K562 (cell line): ENCODE results near the gene CIAPIN1. TPM values are rescaled to one million over a fixed set of nuclear protein-coding genes. Genes with fewer than 3 reads are reported as not detected.

Experiments used
- ATAC-seq: fragments of 200-7000 bp; cut with Tn5 transposase; 3 replicates; pipeline ENCODE4 v1.9.1; 2020; ENCODE audit warnings: moderate library complexity
- BruUV-seq: library from RNA; stranded (reverse); fragments of 400-500 nt; replicated peaks from 2 replicates; lab custom pipeline; 2021; lab: Mats Ljungman, UMichigan
- CTCF ChIA-PET: fragments of 300-600 bp; formaldehyde crosslinking; extraction: SDS; loops from one replicate; lab custom pipeline; 2021; ENCODE audit warnings: low intra/inter-chr PET ratio; lab: Yijun Ruan, JAX
- POLR2A ChIA-PET: fragments of 300-600, 350-650 bp; sonication (Branson Sonifier 250); formaldehyde crosslinking; extraction: SDS; loops from one replicate; lab custom pipeline; 2021; ENCODE audit warnings: antibody characterized with exemption, inconsistent platforms; lab: Yijun Ruan, JAX
- DNase-seq, 4 experiments: peaks; one replicate each; pipeline versions ENCODE4 v3.0.0 to v3.0.0-alpha.2; 2011 to 2018; ENCODE audit warnings: low spot score in 3 of 4, mixed read lengths in 3 of 4; ENCODE audit errors: extremely low read depth in 1 of 4
- FAIRE-seq: peaks from 2 replicates; lab custom pipeline; 2011; peaks lifted over from hg19 to GRCh38; lab: Jason Lieb, UNC
- H2AFZ ChIP-seq: 2 replicates; pipeline ENCODE4 v1.6.0; 2011; ENCODE audit warnings: low read depth, low read length, control low read depth, inconsistent platforms
- H3K27ac ChIP-seq: fragments of 200-600 bp; 3 replicates; pipeline ENCODE4 v1.8.0; 2011; ENCODE audit warnings: low read depth, mild to moderate bottlenecking, control low read depth, inconsistent platforms, low read length, moderate library complexity, mixed read lengths; ENCODE audit errors: extremely low read depth
- H3K27me3 ChIP-seq, 2 experiments: fragments of 300-600 bp in 1 of 2; 2 replicates in 1 of 2; 3 replicates in 1 of 2; pipeline versions ENCODE4 v1.6.0 to v1.8.0; 2011; ENCODE audit warnings: inconsistent platforms in 2 of 2, low read length in 2 of 2, mild to moderate bottlenecking in 1 of 2, mixed read lengths in 1 of 2, moderate library complexity in 1 of 2; ENCODE audit not compliant: control insufficient read depth in 2 of 2, insufficient read depth in 2 of 2
- H3K36me3 ChIP-seq: fragments of 300-600 bp; 3 replicates; pipeline ENCODE4 v1.8.0; 2011; ENCODE audit warnings: mild to moderate bottlenecking, low read length, inconsistent platforms; ENCODE audit not compliant: control insufficient read depth, insufficient read depth
- H3K4me1 ChIP-seq, 2 experiments: fragments of 200-600 bp in 1 of 2; replicated peaks in 1 of 2; 2 replicates in 1 of 2; 3 replicates in 1 of 2; pipeline versions ENCODE4 v1.5.1 to v1.8.0; 2011; ENCODE audit warnings: inconsistent platforms in 2 of 2, low read length in 2 of 2, mild to moderate bottlenecking in 1 of 2, mixed read lengths in 1 of 2, moderate library complexity in 1 of 2; ENCODE audit not compliant: control insufficient read depth in 2 of 2, insufficient read depth in 2 of 2
- H3K4me2 ChIP-seq: 2 replicates; pipeline ENCODE4 v1.6.1; 2011; ENCODE audit warnings: low read length, control low read depth, inconsistent platforms, mixed read lengths; ENCODE audit not compliant: insufficient read depth
- H3K4me3 ChIP-seq: fragments of 200-600 bp; sonication (generic), shearing (Covaris generic); 2 replicates; pipeline ENCODE4 v1.5.1; 2016; ENCODE audit warnings: control low read depth, inconsistent platforms
- H3K79me2 ChIP-seq: fragments of 200-600 bp; 3 replicates; pipeline ENCODE4 v1.8.0; 2011; ENCODE audit warnings: low read length, inconsistent platforms; ENCODE audit not compliant: control insufficient read depth, insufficient read depth
- H3K9ac ChIP-seq, 2 experiments: 2 replicates each; pipeline versions ENCODE4 v1.6.0 to v1.6.1; 2011; ENCODE audit warnings: low read depth in 2 of 2, low read length in 2 of 2, control low read depth in 1 of 2, inconsistent platforms in 1 of 2, mild to moderate bottlenecking in 1 of 2, mixed read lengths in 1 of 2; ENCODE audit not compliant: insufficient read depth in 1 of 2
- H3K9me1 ChIP-seq: one replicate; pipeline ENCODE4 v1.6.0; 2011; ENCODE audit warnings: inconsistent platforms, mild to moderate bottlenecking, low read length, moderate library complexity; ENCODE audit not compliant: control insufficient read depth, insufficient read depth
- H3K9me3 ChIP-seq: replicated peaks from 2 replicates; pipeline ENCODE4 v1.5.1; 2011; ENCODE audit warnings: low read depth, low read length, inconsistent platforms; ENCODE audit not compliant: control insufficient read depth, insufficient read depth
- H4K20me1 ChIP-seq: replicated peaks from 2 replicates; pipeline ENCODE4 v1.6.1; 2011; ENCODE audit warnings: low read length, inconsistent platforms, mixed read lengths; ENCODE audit not compliant: control insufficient read depth, insufficient read depth
- ARHGAP35 ChIP-seq: fragments of 450-650 bp; IDR thresholded peaks from 2 replicates; pipeline ENCODE4 v1.6.1; 2018; ENCODE audit not compliant: partially characterized antibody
- CTBP1 ChIP-seq: fragments of 450-650 bp; IDR thresholded peaks from 2 replicates; pipeline ENCODE4 v1.6.1; 2016; ENCODE audit warnings: borderline replicate concordance
- DMBX1 ChIP-seq: fragments of 250-450 bp; sonication (Bioruptor Pico); IDR thresholded peaks from 2 replicates; pipeline ENCODE4 v1.8.0; 2022; ENCODE audit warnings: inconsistent platforms, mild to moderate bottlenecking, moderate library complexity, borderline replicate concordance
- EHMT2 ChIP-seq: fragments of 450-650 bp; IDR thresholded peaks from 2 replicates; pipeline ENCODE4 v1.6.1; 2018; ENCODE audit warnings: antibody characterized with exemption
- ETV5 ChIP-seq: sonication (generic); formaldehyde crosslinking; IDR thresholded peaks from 2 replicates; pipeline ENCODE4 v1.4.0; 2020; ENCODE audit warnings: low read depth, mild to moderate bottlenecking, missing genetic modification reagents
- HMG20A ChIP-seq: fragments of 450-650 bp; formaldehyde crosslinking; conservative IDR thresholded peaks from 2 replicates; pipeline ENCODE4 v1.4.0; 2020; ENCODE audit warnings: mild to moderate bottlenecking, mixed read lengths
- HSF4 ChIP-seq: fragments of 250-450 bp; sonication (Bioruptor Pico); IDR thresholded peaks from 2 replicates; pipeline ENCODE4 v2.1.2; 2022; ENCODE audit warnings: mild to moderate bottlenecking, moderate library complexity, borderline replicate concordance
- MBD2 ChIP-seq: sonication (generic); IDR thresholded peaks from 2 replicates; pipeline ENCODE4 v1.6.1; 2016; ENCODE audit warnings: low read depth, borderline replicate concordance
- MEIS2 ChIP-seq: fragments of 450-650 bp; IDR thresholded peaks from 2 replicates; pipeline ENCODE4 v1.6.1; 2014; ENCODE audit warnings: mild to moderate bottlenecking; ENCODE audit not compliant: partially characterized antibody
- NFXL1 ChIP-seq: fragments of 450-650 bp; formaldehyde crosslinking; IDR thresholded peaks from 2 replicates; pipeline ENCODE4 v1.4.0; 2021; ENCODE audit warnings: mild to moderate bottlenecking
- POLR2AphosphoS5 ChIP-seq: IDR thresholded peaks from 2 replicates; pipeline ENCODE4 v1.6.1; 2011; ENCODE audit warnings: mild to moderate bottlenecking, low read depth, low read length, moderate library complexity; ENCODE audit not compliant: control insufficient read depth, insufficient read depth
- SLC30A9 ChIP-seq: fragments of 250-450 bp; sonication (Bioruptor Pico); IDR thresholded peaks from 2 replicates; pipeline ENCODE4 v1.8.0; 2022; ENCODE audit warnings: mild to moderate bottlenecking, moderate library complexity
- TCFL5 ChIP-seq: fragments of 250-450 bp; sonication (Bioruptor Pico); conservative IDR thresholded peaks from 2 replicates; pipeline ENCODE4 v1.6.1; 2021; ENCODE audit warnings: mild to moderate bottlenecking, moderate library complexity, matching md5 sums
- ZNF263 ChIP-seq: sonication (generic); formaldehyde crosslinking; IDR thresholded peaks from 2 replicates; pipeline ENCODE4 v1.8.0; 2022; ENCODE audit warnings: mild to moderate bottlenecking, missing genetic modification reagents, borderline replicate concordance
- ZNF408 ChIP-seq: fragments of 250-450 bp; sonication (Bioruptor Pico); IDR thresholded peaks from 2 replicates; pipeline ENCODE4 v1.4.0; 2020; ENCODE audit warnings: low read depth, mild to moderate bottlenecking, moderate library complexity
- WGBS: fragments of 100-300 bp; shearing (Covaris generic); methylation state at CpG from one replicate; pipeline ENCODE4 v1.1.6; 2016; ENCODE audit warnings: low coverage, mixed read lengths; ENCODE audit not compliant: insufficient coverage; ENCODE audit errors: missing lambda C conversion rate; 5-methylcytosine and 5-hydroxymethylcytosine counted together
- in situ Hi-C: fragments of 300-500 bp; cut with MboI; formaldehyde crosslinking; loops from 4 replicates; pipeline ENCODE4 v1.15.0; 2018; ENCODE audit warnings: inconsistent platforms, mixed read lengths
- intact Hi-C: fragments of 100-400 bp; cut with micrococcal nuclease; formaldehyde crosslinking; loops from 2 replicates; pipeline ENCODE4 v1.14.2; 2022
- polyA plus RNA-seq, 8 experiments: library from polyadenylated mRNA; depleted of rRNA in 4 of 8; stranded (reverse) in 5 of 8; unstranded in 3 of 8; fragments of >200 nt; fragmentation: Nextera tagmentation in 2 of 8; fragmentation: Illumina TruSeq in 1 of 8; extraction: Ambion mirVana in 2 of 8; extraction: Trizol in 1 of 8; gene quantifications; 2 replicates each; pipeline versions ENCODE4 v1.2.1 to v1.2.3, GENCODE V29; 2011 to 2014; ENCODE audit warnings: inconsistent platforms in 1 of 8, missing spikeins in 1 of 8
- total RNA-seq, 7 experiments: library from RNA; depleted of rRNA in 6 of 7; stranded (reverse); fragments of >200 nt in 6 of 7; fragmentation: Illumina TruSeq in 2 of 7; extraction: Trizol in 2 of 7; gene quantifications; 2 replicates each; pipeline versions ENCODE4 v1.2.1 to v1.2.3, GENCODE V29; 2011 to 2021; ENCODE audit warnings: low replicate concordance in 1 of 7
- TF ChIP-seq, protein P1 (sequence below): fragments of 450-650 bp; formaldehyde crosslinking; IDR thresholded peaks from 2 replicates; pipeline ENCODE4 v1.4.0; 2022; ENCODE audit warnings: missing genetic modification characterization
- TF ChIP-seq, protein P2 (sequence below): sonication (generic); formaldehyde crosslinking; IDR thresholded peaks from 2 replicates; pipeline ENCODE4 v1.8.1; 2023; ENCODE audit warnings: mild to moderate bottlenecking, missing genetic modification reagents
- TF ChIP-seq, protein P3 (sequence below), 3 experiments: fragments of 200-800 bp in 1 of 3; sonication (Bioruptor generic) in 1 of 3; sonication (generic) in 1 of 3; formaldehyde crosslinking in 1 of 3; IDR thresholded peaks; 2 replicates each; pipeline versions ENCODE4 v1.6.1 to v1.8.0; 2016 to 2022; ENCODE audit warnings: mild to moderate bottlenecking in 2 of 3, missing compliant biosample characterization in 2 of 3, missing genetic modification characterization in 2 of 3, missing genetic modification reagents in 1 of 3

CIAPIN1 gene
- total and polyA plus RNA-seq, 9 of the 15 experiments (the other 6 are each of a cell fraction or from before 2014, with no cell fraction given): 71.8 to 263 (median 95.7) TPM

DNA sequence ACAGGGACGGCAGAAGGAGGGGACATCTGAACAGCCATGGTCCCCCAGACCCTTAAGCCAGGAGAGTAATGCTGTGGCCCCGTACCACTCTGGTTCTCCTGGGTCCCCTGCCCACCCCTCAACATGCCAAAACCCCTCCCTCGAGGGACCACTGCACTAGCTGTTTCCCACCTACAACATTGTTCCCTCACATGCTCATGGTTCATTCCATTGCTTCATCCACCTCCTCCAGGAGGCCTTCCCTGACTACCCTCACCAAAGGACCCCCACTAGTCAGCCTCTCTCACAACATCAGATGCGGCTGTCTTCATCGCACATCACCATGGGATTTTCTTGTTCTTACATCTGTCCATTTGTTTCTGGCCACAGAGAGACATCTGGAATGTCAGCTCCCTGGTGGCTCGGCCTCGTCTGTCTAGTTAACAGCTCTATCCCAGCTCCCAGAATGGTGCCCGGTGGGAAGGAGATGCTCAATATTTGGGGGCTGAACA, 37.4 kb upstream of the CIAPIN1 start:
- no peaks in the 10 kb centered on the region for H3K79me2 ChIP-seq
- DNase-seq (peak in 1 of 4 experiments; percentile 3), FAIRE-seq (no peak), ATAC-seq (no peak)
- no peaks in the 10 kb centered on the region for H3K27me3 ChIP-seq
- in situ Hi-C loops (no loop called here), intact Hi-C loops (no loop called here)
- no peak overlapping the region for H3K27ac ChIP-seq
- H3K36me3 ChIP-seq: no peaks in the 10 kb centered on the region
- peaks cover 15 to 49% of the 10 kb centered on the region in 2 experiments; a peak in 4 of 5 replicates for H3K4me1 ChIP-seq
- no peaks in the 10 kb centered on the region for H3K9me3 ChIP-seq
- no peaks in the 10 kb centered on the region for H4K20me1 ChIP-seq
- H3K9me1 ChIP-seq: no peaks in the 10 kb centered on the region
- no peak overlapping the region for H2AFZ ChIP-seq
- WGBS: 59% methylated on average over 8 of the region's 8 CpGs
- no TSS peak for BruUV-seq
- CTCF ChIA-PET: no interaction called here
- POLR2A ChIA-PET: no interaction called here
- no peak overlapping the region for H3K9ac ChIP-seq
- no peak overlapping the region for H3K4me2 ChIP-seq
- no peak overlapping the region for H3K4me3 ChIP-seq
- TF ChIP-seq TCFL5 (CRISPR knock-in tag) (no peak), EHMT2 (no peak), POLR2AphosphoS5 (no peak), SLC30A9 (CRISPR knock-in tag) (no peak), NFXL1 (CRISPR knock-in tag) (no peak), ZNF263 (CRISPR knock-in tag) (peak; percentile 0; the same call in 1 of the 2 replicates), HSF4 (CRISPR knock-in tag) (no peak), MBD2 (no peak), ZNF408 (CRISPR knock-in tag) (no peak), MEIS2 (no peak), CTBP1 (0 out of 2 replicates have a peak, but pooled peaks have one; percentile 1), HMG20A (CRISPR knock-in tag) (no peak), DMBX1 (CRISPR knock-in tag) (no peak), ETV5 (no peak), ARHGAP35 (no peak)
- TF ChIP-seq, protein P1, sequence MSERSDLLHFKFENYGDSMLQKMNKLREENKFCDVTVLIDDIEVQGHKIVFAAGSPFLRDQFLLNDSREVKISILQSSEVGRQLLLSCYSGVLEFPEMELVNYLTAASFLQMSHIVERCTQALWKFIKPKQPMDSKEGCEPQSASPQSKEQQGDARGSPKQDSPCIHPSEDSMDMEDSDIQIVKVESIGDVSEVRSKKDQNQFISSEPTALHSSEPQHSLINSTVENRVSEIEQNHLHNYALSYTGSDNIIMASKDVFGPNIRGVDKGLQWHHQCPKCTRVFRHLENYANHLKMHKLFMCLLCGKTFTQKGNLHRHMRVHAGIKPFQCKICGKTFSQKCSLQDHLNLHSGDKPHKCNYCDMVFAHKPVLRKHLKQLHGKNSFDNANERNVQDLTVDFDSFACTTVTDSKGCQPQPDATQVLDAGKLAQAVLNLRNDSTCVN: no peak
- TF ChIP-seq, protein P2, sequence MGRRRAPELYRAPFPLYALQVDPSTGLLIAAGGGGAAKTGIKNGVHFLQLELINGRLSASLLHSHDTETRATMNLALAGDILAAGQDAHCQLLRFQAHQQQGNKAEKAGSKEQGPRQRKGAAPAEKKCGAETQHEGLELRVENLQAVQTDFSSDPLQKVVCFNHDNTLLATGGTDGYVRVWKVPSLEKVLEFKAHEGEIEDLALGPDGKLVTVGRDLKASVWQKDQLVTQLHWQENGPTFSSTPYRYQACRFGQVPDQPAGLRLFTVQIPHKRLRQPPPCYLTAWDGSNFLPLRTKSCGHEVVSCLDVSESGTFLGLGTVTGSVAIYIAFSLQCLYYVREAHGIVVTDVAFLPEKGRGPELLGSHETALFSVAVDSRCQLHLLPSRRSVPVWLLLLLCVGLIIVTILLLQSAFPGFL (CRISPR knock-in tag): no peak
- TF ChIP-seq, protein P3, sequence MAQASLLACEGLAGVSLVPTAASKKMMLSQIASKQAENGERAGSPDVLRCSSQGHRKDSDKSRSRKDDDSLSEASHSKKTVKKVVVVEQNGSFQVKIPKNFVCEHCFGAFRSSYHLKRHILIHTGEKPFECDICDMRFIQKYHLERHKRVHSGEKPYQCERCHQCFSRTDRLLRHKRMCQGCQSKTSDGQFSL (CRISPR knock-in tag; IDR thresholded peaks at IDR 0.05): no peak
- TF ChIP-seq, protein P3 (tag; IDR thresholded peaks at IDR 0.05): no peak
